Activated CD8-positive, alpha-beta memory T cell treated with anti-CD3 and anti-CD28 coated beads for 36 hours (primary cell): ENCODE results near the gene TPGS2. TPM values are rescaled to one million over a fixed set of nuclear protein-coding genes. Genes with fewer than 3 reads are reported as not detected.
"Not testable (repeated sequence)": the region's sequence is repeated elsewhere in the genome, so short reads cannot be mapped to it uniquely, and the experiment has no call there.

ENCODE experiments used
- CTCF ChIA-PET: fragments of 350-600 bp; sonication (Branson Sonifier 250); formaldehyde crosslinking; loops from one replicate; lab custom pipeline; 2021; ENCODE audit warnings: antibody characterized with exemption; lab: Charles Lee
- POLR2A ChIA-PET: fragments of 350-600 bp; sonication (Branson Sonifier 250); formaldehyde crosslinking; loops from one replicate; lab custom pipeline; 2021; ENCODE audit warnings: antibody characterized with exemption; lab: Charles Lee
- total RNA-seq, 2 experiments: library from RNA; stranded (reverse); gene quantifications; one replicate each; pipeline ENCODE4 v1.2.3, GENCODE V29; 2021

The TPGS2 gene
- total RNA-seq, 2 experiments from 2014 or later = 82.2 to 85.2 TPM

GRCh38 chr18:36828157-36828629, 609 bp downstream of the TPGS2 start:
- POLR2A ChIA-PET = interaction anchor here (0.6 to 1.3 kb wide), 3 partner anchors 11 to 799 kb away, joined by 3 to 6 read pairs (median 4); no protein-coding TSS in a partner anchor
- CTCF ChIA-PET = interaction anchor here (0.7 to 1.4 kb wide), 3 partner anchors 15 to 19 kb away, joined by 3 to 5 read pairs (median 3); no protein-coding TSS in a partner anchor

DNA sequence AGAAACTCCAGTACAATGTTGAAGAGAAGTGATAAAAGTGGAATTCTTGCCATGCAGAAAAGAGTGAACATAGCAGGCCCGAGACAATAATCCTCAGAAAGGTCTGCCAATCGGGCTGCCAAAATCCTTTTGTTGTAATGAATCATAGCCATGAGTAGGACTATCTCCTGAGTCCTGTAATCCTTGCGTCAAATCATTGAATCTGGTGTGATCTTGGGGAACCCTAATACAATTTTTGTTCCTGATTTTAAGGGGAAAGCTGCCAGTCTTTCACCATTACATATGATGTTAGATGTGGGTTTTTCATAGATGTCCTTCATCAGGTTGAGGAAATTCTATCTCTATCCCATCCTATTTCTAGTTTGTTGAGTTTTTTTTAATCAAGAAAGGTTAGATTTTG, 2.2 kb downstream of the TPGS2 start:
- POLR2A ChIA-PET = no interaction called here
- CTCF ChIA-PET = no interaction called here

GRCh38 chr18:36825526-36825925, 3.3 kb downstream of the TPGS2 start:
- CTCF ChIA-PET = no interaction called here
- POLR2A ChIA-PET = no interaction called here

GRCh38 chr18:36821681-36822080, 7.1 kb downstream of the TPGS2 start:
- ChIA-PET POLR2A (no interaction called here), CTCF (no interaction called here)

DNA sequence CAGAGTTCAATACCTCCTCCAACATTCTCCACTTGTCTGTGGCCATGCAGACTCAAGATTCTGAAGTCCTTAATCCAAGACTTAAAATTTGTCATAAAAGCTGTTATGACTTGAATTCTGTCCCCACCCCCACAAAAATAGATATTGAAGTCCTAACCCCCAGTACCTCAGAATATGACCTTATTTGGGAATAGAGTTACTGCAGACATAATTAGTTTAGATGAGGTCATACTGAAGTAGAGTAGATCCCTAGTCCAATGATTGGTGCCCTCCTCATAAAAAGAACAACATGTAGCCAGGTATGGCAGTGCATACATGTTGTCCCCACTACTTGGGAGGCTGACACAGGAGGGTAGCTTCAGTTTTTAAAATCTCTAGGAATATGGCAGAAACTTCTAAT, 9.2 kb downstream of the TPGS2 start:
- ChIA-PET POLR2A (no interaction called here), CTCF (no interaction called here)

- ChIA-PET CTCF (no interaction called here), POLR2A (no interaction called here)
These were observed 10.2 kb downstream of the TPGS2 start for GRCh38 chr18:36818652-36819051.

DNA sequence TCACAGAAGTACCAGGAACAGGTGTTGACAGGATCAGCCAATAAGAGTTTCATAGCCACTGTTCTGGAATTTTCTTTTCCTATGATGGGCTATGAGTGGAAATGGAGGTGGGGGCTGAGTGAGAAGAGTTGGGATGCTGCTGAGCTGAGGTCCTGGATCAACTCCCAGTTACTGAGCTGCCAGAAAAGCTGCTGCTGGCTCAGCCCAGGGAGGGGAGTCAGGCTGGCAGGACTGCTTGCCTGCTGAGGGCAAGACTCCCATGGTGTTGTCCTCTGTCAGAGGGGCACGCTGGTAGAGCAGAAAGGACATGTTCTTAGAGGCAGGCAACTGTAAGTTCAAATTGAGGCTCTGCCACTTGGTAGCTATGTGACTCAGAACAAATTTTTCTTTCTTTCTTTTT, 11.8 kb downstream of the TPGS2 start:
- ChIA-PET POLR2A (interaction anchor here (0.6 kb wide), 1 partner anchor 11 kb away, joined by 4 read pairs; no protein-coding TSS in a partner anchor), CTCF (no interaction called here)

DNA sequence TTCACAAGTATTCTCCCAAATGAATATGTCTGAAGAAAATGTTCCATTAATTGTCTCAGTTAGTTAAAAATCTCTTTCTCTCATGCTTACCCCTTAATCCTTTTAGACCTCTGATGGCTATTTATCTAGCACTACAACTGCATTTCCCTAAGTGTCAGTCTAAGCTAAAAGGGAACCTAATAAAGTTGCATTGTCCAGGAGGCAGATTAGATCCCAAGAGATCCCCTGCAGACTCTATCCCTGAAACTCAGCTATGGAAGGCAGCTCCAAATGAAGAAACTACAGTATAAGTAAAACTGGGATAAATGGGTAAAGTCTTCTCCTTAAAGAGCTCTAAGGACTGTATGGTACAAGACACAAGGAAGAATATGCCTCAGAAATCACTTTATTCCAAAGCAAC, 12.7 kb downstream of the TPGS2 start:
- CTCF ChIA-PET, POLR2A ChIA-PET: not testable (repeated sequence)

DNA sequence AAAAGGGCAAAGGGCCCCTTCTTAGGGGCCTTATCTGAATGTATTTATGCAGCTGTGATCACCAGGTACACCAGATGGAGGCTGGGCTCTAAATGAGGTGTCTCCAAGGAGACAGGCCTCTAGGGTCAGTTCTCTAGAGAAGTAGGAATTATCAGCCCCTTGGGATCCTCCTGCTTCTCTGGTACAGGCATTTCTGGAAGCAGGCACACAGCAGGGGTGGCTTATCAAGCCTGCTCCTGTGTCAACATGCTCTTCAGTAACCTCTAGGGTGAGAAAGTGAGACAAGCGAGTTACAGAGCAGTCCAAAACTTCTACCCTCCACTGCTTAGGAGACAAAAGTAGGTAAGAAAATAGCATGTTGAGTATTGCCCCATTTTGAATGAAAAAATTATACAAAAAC, 13.8 kb downstream of the TPGS2 start:
- ChIA-PET CTCF (no interaction called here), POLR2A (no interaction called here)

DNA sequence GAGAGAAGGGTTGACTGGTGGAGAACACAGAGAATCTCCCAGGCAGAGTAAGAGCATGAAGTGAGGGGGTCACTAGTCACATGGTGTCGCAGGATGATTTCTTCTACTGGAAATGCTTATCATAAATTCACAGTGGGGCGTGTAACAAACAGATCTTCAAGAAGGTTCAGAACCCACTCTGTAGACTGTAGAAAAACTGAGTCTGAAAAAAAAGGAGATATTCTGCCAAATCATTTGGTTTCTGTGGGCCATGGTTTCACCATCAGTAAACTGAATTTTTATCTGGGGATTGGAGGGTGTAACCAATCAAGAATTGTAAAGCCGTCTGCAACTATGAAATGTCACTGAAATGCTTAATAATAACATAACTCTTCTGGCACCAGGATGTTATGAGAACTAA, 15.0 kb downstream of the TPGS2 start:
- ChIA-PET CTCF (interaction anchor here (0.7 kb wide), 1 partner anchor 15 kb away, joined by 3 read pairs; the partner anchor contains the start of genes KIAA1328 and TPGS2), POLR2A (no interaction called here)

DNA sequence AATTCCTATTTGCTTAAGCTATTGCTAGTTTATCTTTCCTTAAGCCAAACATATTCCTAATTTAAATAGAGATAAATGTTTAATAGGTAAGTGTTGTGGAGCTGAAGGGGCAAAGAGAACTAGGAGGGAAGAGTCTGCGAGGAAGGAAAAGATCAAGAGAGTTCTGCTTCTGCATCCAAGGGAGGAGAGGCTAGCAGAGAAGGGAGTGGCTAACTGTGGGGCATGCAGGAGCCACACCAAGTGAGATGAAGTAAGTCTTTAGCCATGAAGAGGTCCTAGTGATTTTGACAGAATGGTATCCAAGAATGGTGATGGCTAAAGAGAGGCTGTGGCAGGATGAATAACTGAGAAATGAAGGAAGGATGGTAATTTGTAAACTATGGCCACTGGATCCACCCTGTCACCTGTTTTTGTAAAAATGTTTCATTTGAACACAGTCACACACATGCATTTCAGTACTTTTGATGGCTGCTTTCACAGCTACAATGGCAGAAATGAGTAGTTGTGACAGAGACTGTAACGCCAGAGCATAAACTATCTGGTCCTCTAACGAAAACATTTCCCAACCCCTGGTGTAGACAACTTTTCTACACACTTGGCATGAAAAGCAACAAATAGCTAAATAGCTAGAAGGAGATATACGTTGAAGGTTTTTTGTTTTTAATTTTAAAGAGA, 15.6 kb downstream of the TPGS2 start:
- ChIA-PET POLR2A (no interaction called here), CTCF (interaction anchor here (0.7 to 1.1 kb wide), 2 partner anchors 15 to 16 kb away, joined by 3 read pairs; partner anchors contain the start of genes KIAA1328 and TPGS2)

DNA sequence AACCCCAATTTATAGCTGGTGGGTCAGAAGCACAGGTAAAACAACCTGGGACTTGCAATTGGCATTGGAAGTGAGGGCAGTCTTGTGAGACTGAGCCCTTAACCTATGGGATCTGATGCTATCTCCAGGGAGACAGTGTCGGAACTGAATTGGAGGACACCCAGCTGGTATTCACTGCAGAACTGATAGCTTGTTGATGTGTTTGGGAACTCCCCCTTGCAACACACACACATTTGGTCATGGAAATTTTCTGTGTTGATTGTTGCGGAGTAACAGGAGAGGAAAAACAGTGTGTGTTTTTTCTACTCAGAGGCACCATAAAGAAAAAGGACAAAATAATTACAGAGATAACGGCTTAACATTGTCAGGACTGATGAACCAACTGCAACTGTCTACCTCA, 16.1 kb downstream of the TPGS2 start:
- POLR2A ChIA-PET = no interaction called here
- CTCF ChIA-PET = interaction anchor here (1.1 kb wide), 1 partner anchor 16 kb away, joined by 3 read pairs; the partner anchor contains the start of genes KIAA1328 and TPGS2

GRCh38 chr18:36811955-36812354, 16.8 kb downstream of the TPGS2 start:
- POLR2A ChIA-PET = no interaction called here

DNA sequence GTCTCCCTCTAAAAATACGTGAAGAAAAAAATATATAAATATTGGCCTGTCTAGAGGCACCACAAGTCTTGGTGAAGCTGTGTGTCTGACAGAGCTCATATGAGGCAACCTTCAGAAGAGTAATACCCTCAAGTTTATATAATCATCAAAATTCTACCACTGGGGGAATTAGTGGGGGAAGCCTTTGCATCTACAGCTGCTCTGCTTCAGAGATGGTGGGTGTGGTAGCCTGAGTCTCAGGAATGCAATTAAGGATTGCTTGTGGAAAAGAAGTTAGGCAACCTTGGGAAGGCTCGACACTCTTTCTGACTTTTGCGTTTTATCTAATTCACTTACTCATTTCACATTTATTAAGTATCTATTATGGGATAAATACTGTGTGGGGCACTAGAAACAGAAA, 17.4 kb downstream of the TPGS2 start:
- POLR2A ChIA-PET = no interaction called here
- CTCF ChIA-PET = interaction anchor here (0.8 to 1.1 kb wide), 2 partner anchors 10 to 124 kb away, joined by 3 read pairs; no protein-coding TSS in a partner anchor

More at GRCh38 chr18:36811955-36812354, 16.8 kb downstream of the TPGS2 start:
- CTCF ChIA-PET = interaction anchor here (0.8 to 1.1 kb wide), 3 partner anchors 11 to 125 kb away, joined by 3 read pairs; partner anchors contain the start of genes KIAA1328 and TPGS2

- ChIA-PET CTCF (interaction anchor here (1.2 to 1.3 kb wide), 2 partner anchors 11 to 19 kb away, joined by 5 read pairs; partner anchors contain the start of genes KIAA1328 and TPGS2), POLR2A (no interaction called here)
These were observed 19.0 kb downstream of the TPGS2 start for GRCh38 chr18:36809590-36810381.

DNA sequence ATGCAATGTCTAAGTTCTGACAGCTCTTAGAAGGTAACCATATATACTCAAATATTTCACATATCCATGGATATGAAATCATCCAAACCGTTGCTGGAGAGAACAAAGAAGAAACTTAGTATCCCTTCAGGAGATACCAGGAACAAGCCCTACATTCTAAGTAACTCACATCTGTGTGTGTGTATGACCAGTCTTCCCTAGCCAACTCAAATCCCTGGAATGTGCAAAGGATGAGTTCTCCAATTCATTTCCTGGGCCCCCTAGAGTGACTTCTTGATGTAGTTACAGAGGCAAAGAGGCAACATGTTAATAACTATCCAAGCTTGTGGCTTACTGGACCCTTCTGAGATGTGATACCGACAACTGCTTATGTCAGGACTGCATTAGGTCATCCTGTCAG, 20.1 kb downstream of the TPGS2 start:
- POLR2A ChIA-PET = no interaction called here
- CTCF ChIA-PET = interaction anchor here (1.2 to 1.3 kb wide), 2 partner anchors 10 to 20 kb away, joined by 5 read pairs; partner anchors contain the start of genes KIAA1328 and TPGS2

GRCh38 chr18:36805105-36805504, 23.7 kb downstream of the TPGS2 start:
- POLR2A ChIA-PET = no interaction called here
- CTCF ChIA-PET = no interaction called here

DNA sequence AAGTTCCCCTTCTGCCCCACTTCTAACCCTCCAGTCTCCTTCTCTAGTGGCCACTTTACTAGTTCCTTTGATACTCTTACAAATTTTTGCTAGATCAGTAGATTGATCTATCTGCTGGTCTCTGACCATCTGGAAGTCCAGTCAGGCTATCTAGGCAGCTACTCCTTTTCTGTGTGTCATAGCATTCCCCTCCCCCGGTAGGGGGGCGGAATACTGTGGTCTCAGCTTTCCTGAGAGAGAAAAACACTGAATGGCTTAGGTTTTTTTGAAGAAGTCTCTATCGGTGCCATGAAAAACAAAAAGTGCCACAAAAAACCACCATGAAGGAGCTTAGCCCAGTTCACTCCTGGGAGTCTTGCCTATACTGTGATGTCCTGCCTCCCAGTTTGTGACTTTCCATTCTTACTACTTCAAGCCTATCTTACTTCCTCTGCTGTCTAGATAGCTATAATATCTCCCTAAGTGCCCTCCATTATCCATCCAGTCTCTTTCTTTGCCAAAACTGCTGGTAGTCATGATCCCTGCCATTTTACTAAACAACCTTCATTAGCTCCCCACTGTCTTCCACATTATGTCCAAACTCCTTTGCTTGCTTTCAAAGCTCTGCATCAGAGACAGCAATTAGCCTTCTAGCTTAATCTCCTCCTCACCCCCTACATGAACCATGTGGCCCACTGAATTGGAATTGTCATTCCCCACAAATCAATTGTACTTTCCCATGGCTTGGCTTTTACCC, 29.9 kb downstream of the TPGS2 start:
- ChIA-PET POLR2A (no interaction called here), CTCF (interaction anchor here (1.0 kb wide), 1 partner anchor 10 kb away, joined by 5 read pairs; no protein-coding TSS in a partner anchor)

DNA sequence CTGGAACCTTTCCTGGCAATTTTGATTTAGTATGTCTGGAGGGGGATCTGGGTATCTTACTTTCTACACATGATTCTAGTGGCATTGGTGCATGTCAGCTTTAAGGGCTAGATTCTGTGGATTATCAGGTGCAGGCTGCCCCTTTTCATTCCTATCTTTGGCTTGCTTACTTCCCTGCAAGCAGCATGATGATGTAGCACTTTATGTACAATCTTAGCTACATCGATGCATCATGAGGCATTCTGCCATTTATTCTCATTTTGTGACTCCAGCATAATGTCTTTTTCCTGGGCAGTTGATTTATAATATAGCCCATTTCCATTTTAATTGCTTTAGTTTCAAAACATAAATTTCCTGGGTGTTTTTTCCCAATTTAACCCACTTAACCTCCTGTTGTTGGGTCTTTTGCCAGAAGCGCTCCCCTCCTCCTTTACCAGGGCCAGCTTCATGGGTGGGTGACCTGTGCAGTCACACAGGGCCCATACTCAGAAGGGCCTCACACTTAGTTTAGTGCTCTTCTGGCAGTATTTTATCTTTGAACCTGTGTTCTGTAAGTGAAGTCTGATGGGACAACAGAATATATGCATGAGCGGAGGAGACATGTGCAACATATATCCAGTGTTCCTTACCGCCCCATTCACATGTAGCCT, 36.0 kb downstream of the TPGS2 start:
- ChIA-PET CTCF (no interaction called here), POLR2A (no interaction called here)
